Measurements from ENCODE around the gene CD74.

Gene CD74

GRCh38 chr5:150391986-150392385, 20.7 kb downstream of the CD74 start:
- H3K27ac ChIP-seq, result no peak overlapping the region
- TF ChIP-seq CTCF (conservative IDR thresholded peaks at IDR 0.05) (no peak), ZFX (IDR thresholded peaks at IDR 0.05) (no peak)

DNA sequence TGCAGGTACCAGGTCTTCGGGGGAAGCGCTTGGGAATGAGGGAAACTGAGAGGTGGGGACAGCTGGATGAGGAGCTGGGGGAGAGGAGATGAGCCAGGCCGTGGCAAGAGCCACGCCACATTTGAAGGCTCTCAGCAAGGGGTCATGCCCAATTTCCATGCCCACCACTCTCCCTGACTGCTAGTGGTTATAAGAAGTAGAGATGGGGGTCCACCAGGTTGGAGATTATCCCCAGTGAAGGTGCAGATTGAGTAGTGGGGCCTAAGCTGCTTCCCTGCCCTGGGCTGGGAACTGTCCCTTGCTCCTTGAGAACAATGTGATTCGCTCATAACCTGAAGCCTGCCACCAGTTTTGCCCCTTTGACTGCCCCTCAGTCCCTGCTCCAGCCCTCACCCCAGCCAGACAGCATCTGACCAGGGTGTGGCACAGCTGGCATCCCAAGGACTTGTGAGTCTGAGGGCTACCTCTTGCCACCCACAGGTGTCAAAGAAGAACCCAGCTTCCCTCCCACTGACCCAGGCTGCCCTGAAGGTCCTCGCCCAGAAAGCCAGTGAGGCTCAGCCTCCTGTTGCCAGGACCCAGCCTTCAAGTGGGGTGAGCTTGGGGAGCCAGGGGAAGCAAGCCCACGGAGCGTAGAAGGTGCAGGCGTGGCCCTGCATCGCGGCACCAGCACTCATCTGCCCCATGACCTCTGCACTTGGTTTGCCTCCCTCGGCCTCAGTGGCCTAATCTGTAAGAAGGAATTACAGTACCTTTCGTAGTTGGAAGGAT, 21.5 kb downstream of the CD74 start:
- TF ChIP-seq ZFX (IDR thresholded peaks at IDR 0.05), result no peak
- TF ChIP-seq CTCF (conservative IDR thresholded peaks at IDR 0.05), result no peak

GRCh38 chr5:150389531-150390266, 23.0 kb downstream of the CD74 start:
- H3K27ac ChIP-seq, result no peak overlapping the region
- TF ChIP-seq ZFX (IDR thresholded peaks at IDR 0.05), result no peak
- TF ChIP-seq CTCF (conservative IDR thresholded peaks at IDR 0.05), result no peak

More for the DNA sequence above, 21.5 kb downstream of the CD74 start:
- no peak overlapping the region for H3K27ac ChIP-seq

- TF ChIP-seq CTCF (conservative IDR thresholded peaks at IDR 0.05), result no peak
- TF ChIP-seq ZFX (IDR thresholded peaks at IDR 0.05), result no peak
- no peak overlapping the region for H3K27ac ChIP-seq
Measured at GRCh38 chr5:150386024-150386855, 26.5 kb downstream of the CD74 start.

DNA sequence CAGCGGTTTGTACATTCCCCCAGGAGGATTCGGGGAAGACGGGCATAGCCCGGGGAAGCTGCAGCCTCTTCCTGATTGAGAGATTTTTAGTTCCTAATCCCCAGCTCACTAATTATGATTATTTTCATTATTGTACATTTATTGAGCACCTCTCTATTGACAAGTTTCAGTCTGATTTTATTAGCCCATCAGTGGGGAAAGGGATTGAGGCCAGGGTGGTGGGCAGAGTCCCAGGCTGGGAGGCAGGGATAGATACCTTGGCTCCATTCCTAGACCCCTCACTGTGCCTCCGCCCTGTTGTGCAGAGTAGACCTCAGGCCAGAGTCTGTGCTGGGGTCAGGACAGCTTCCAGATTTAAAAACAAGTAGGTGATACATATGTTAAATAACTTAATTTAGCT, 28.0 kb downstream of the CD74 start:
- TF ChIP-seq CTCF (conservative IDR thresholded peaks at IDR 0.05), result no peak
- no peak for TF ChIP-seq ZFX (IDR thresholded peaks at IDR 0.05)
- H3K27ac ChIP-seq, result no peak overlapping the region

DNA sequence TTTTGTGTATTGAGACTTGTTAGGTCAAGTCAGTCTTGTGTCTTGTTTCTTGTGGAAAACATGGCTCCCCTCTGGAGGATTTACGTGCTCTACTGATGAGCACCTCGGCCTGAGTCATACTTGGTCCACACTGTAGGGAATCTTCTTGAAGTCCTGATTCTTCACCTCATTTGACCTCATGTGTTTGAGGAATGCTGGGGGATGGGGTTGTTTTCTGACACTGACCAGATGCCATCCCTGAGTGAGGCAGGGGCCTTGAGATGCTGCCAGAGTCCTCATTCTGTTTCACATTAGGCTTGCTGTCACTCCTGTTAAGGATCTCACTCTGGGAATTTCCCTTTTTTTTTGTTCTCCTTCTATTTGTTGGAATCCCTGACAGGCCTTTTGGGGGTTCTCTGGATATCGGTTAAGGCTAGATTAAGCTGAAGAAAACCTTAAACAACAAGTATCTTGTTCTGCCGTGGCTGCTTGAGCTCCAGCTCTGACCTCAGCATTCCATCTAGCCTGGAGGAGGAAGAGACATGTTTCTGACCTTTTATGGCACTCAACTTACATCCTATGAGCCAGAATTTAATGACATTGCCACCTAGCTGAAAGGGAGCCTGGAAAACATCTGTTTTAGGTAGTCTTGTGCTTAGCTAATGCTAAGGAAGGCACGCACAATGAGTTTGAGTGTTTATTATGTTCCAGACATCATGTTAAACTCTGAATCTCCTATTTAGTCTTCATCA, 34.6 kb downstream of the CD74 start:
- TF ChIP-seq CTCF (conservative IDR thresholded peaks at IDR 0.05) (no peak), ZFX (IDR thresholded peaks at IDR 0.05) (no peak)
- H3K27ac ChIP-seq, result no peak overlapping the region

Measured in C4-2B (cell line).